ENCODE results near the gene DCAF6. TPM values are rescaled to one million over a fixed set of nuclear protein-coding genes. Genes with fewer than 3 reads are reported as not detected.

DCAF6 gene
- total RNA-seq, 1 donor from 2014 or later, result 28.6 TPM

GRCh38 chr1:167955915-167956314, 19.4 kb downstream of the DCAF6 start:
- no peaks in the 10 kb centered on the region for H3K27me3 ChIP-seq
- Mint-ChIP-seq H3K36me3 (peaks cover 36% of the 10 kb centered on the region), H3K9me3 (peaks cover 6% of the 10 kb centered on the region), H3K27me3 (ENCODE audit: insufficient read depth, low read depth) (no peaks in the 10 kb centered on the region), H3K4me1 (no peaks in the 10 kb centered on the region), H3K27ac (no peak overlapping the region), H3K4me3 (no peak overlapping the region)
- no peak for DNase-seq (ENCODE audit: low spot score)
- H3K79me2 ChIP-seq (ENCODE audit: low read depth), result peaks cover 61% of the 10 kb centered on the region
- TF ChIP-seq, protein P1, sequence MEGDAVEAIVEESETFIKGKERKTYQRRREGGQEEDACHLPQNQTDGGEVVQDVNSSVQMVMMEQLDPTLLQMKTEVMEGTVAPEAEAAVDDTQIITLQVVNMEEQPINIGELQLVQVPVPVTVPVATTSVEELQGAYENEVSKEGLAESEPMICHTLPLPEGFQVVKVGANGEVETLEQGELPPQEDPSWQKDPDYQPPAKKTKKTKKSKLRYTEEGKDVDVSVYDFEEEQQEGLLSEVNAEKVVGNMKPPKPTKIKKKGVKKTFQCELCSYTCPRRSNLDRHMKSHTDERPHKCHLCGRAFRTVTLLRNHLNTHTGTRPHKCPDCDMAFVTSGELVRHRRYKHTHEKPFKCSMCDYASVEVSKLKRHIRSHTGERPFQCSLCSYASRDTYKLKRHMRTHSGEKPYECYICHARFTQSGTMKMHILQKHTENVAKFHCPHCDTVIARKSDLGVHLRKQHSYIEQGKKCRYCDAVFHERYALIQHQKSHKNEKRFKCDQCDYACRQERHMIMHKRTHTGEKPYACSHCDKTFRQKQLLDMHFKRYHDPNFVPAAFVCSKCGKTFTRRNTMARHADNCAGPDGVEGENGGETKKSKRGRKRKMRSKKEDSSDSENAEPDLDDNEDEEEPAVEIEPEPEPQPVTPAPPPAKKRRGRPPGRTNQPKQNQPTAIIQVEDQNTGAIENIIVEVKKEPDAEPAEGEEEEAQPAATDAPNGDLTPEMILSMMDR (IDR thresholded peaks at IDR 0.05), result no peak
- TF ChIP-seq EZH2phosphoT487 (IDR thresholded peaks at IDR 0.05), result no peak
- TF ChIP-seq EZH2 (IDR thresholded peaks at IDR 0.05), result no peak
- no peak overlapping the region for H2AFZ ChIP-seq (replicated peaks)
- H3K9me3 ChIP-seq (ENCODE audit: low read depth), result no peaks in the 10 kb centered on the region
- no peaks in the 10 kb centered on the region for H4K20me1 ChIP-seq (ENCODE audit: low read depth)
- H3K4me2 ChIP-seq, result no peak overlapping the region
- no peak overlapping the region for H3K27ac ChIP-seq
- H3K36me3 ChIP-seq, result peaks cover 5% of the 10 kb centered on the region
- H3K4me3 ChIP-seq, result no peak overlapping the region
- H3K4me1 ChIP-seq, result no peaks in the 10 kb centered on the region
- no peak overlapping the region for H3K9ac ChIP-seq
- no peaks in the 10 kb centered on the region for H3F3A ChIP-seq (ENCODE audit: low read depth)

- no peaks in the 10 kb centered on the region for H3K4me1 Mint-ChIP-seq
- TF ChIP-seq EZH2 (IDR thresholded peaks at IDR 0.05), result no peak
- TF ChIP-seq, protein P1 (IDR thresholded peaks at IDR 0.05), result no peak
- TF ChIP-seq EZH2phosphoT487 (IDR thresholded peaks at IDR 0.05), result no peak
- Histone ChIP-seq H4K20me1 (ENCODE audit: low read depth) (no peaks in the 10 kb centered on the region), H3K27me3 (no peaks in the 10 kb centered on the region), H3K9ac (no peak overlapping the region), H3K4me2 (no peak overlapping the region), H2AFZ (replicated peaks) (no peak overlapping the region), H3K9me3 (ENCODE audit: low read depth) (no peaks in the 10 kb centered on the region), H3K4me1 (no peaks in the 10 kb centered on the region), H3K4me3 (no peak overlapping the region), H3F3A (ENCODE audit: low read depth) (no peaks in the 10 kb centered on the region), H3K27ac (no peak overlapping the region), H3K79me2 (ENCODE audit: low read depth) (peaks cover 68% of the 10 kb centered on the region), H3K36me3 (peaks cover 3% of the 10 kb centered on the region)
- no peaks in the 10 kb centered on the region for H3K27me3 Mint-ChIP-seq (ENCODE audit: insufficient read depth, low read depth)
- H3K4me3 Mint-ChIP-seq, result no peak overlapping the region
- peaks cover 13% of the 10 kb centered on the region for H3K9me3 Mint-ChIP-seq
- H3K27ac Mint-ChIP-seq, result no peak overlapping the region
- peaks cover 42% of the 10 kb centered on the region for H3K36me3 Mint-ChIP-seq
- DNase-seq (ENCODE audit: low spot score), result no peak
Measured at GRCh38 chr1:167957710-167958109, 21.2 kb downstream of the DCAF6 start.

GRCh38 chr1:167964646-167965045, 28.2 kb downstream of the DCAF6 start:
- Histone ChIP-seq H3K4me3 (no peak overlapping the region), H3K79me2 (ENCODE audit: low read depth) (peaks cover 56% of the 10 kb centered on the region), H3K9me3 (ENCODE audit: low read depth) (no peaks in the 10 kb centered on the region), H3K4me1 (no peaks in the 10 kb centered on the region), H4K20me1 (ENCODE audit: low read depth) (no peaks in the 10 kb centered on the region), H3K27me3 (no peaks in the 10 kb centered on the region), H3K36me3 (peaks cover 3% of the 10 kb centered on the region), H3K4me2 (no peak overlapping the region), H3K27ac (no peak overlapping the region), H3F3A (ENCODE audit: low read depth) (no peaks in the 10 kb centered on the region), H2AFZ (replicated peaks) (no peak overlapping the region), H3K9ac (no peak overlapping the region)
- H3K4me3 Mint-ChIP-seq, result no peak overlapping the region
- DNase-seq (ENCODE audit: low spot score), result no peak
- TF ChIP-seq EZH2 (IDR thresholded peaks at IDR 0.05) (no peak), EZH2phosphoT487 (IDR thresholded peaks at IDR 0.05) (no peak)
- TF ChIP-seq, protein P1 (IDR thresholded peaks at IDR 0.05), result no peak
- peaks cover 35% of the 10 kb centered on the region for H3K36me3 Mint-ChIP-seq
- H3K27me3 Mint-ChIP-seq (ENCODE audit: insufficient read depth, low read depth), result no peaks in the 10 kb centered on the region
- H3K9me3 Mint-ChIP-seq, result peaks cover 10% of the 10 kb centered on the region
- no peaks in the 10 kb centered on the region for H3K4me1 Mint-ChIP-seq
- no peak overlapping the region for H3K27ac Mint-ChIP-seq
